ENCODE data around the gene NEK11. TPM values are rescaled to one million over a fixed set of nuclear protein-coding genes. Genes with fewer than 3 reads are reported as not detected.

NEK11 gene
- total RNA-seq, 2 experiments from 2014 or later: 1.2 to 1.6 TPM

DNA sequence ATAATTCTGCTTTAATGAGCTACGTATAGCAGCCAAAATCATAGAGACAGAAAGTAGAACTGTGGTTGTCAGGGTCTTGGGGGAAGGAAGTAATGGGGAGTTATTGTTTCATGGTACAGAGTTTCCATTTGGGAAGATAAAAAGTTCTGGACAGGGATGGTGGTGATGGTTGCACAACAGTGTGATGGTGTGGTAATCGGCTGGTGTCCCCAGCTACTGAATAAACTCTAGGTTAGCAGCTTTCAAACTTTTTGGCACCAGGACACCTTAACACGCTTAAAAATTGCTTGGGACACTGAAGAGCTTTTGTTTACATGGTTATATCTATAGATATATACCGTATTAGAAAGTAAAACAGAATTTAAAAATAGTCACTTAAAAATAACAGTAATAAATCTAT, 166.0 kb downstream of the NEK11 start:
- ATAC-seq (no peak), DNase-seq (no peak)
- Mint-ChIP-seq H3K4me3 (no peak overlapping the region), H3K27me3 (no peaks in the 10 kb centered on the region), H3K36me3 (ENCODE audit: low read depth) (no peaks in the 10 kb centered on the region), H3K9me3 (peaks cover 2% of the 10 kb centered on the region), H3K4me1 (ENCODE audit: low read depth) (no peaks in the 10 kb centered on the region), H3K27ac (no peak overlapping the region)
- TF ChIP-seq, protein P1, sequence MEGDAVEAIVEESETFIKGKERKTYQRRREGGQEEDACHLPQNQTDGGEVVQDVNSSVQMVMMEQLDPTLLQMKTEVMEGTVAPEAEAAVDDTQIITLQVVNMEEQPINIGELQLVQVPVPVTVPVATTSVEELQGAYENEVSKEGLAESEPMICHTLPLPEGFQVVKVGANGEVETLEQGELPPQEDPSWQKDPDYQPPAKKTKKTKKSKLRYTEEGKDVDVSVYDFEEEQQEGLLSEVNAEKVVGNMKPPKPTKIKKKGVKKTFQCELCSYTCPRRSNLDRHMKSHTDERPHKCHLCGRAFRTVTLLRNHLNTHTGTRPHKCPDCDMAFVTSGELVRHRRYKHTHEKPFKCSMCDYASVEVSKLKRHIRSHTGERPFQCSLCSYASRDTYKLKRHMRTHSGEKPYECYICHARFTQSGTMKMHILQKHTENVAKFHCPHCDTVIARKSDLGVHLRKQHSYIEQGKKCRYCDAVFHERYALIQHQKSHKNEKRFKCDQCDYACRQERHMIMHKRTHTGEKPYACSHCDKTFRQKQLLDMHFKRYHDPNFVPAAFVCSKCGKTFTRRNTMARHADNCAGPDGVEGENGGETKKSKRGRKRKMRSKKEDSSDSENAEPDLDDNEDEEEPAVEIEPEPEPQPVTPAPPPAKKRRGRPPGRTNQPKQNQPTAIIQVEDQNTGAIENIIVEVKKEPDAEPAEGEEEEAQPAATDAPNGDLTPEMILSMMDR (IDR thresholded peaks at IDR 0.05): no peak
- intact Hi-C loops (cut with micrococcal nuclease): no loop called here
- CTCF ChIA-PET: interaction anchor here (1.1 kb wide), 1 partner anchor 44 kb away, joined by 3 read pairs; no protein-coding TSS in a partner anchor
- POLR2A ChIA-PET: no interaction called here

DNA sequence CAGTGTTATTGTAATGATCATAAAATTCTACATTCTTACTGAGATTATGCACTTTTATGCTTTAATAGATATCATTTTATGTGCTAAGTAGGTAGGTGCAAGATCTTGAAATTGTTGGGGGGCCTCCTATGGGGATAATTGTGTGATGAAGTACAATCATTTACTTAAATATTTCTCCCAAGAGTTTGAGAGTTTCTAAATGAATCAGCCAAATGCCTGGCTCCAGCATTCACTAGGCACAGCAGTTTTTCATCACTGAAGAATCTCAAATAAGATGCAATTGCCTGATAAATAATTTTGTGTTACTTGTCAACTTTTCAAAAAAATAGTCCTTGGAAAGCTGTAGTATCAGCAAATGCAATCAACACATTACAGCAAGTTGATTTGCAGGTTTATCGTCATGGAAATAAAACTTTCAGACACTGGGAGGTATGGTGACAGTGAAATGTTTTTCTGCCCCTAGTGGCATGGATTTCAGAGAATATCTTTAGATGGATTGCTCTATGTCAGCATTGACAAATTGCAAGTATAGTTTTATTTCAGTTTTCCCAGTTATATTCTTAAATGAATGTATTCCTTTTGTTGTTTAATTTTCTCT, 167.1 kb downstream of the NEK11 start:
- no peak overlapping the region for H3K27ac Mint-ChIP-seq
- ATAC-seq (no peak), DNase-seq (no peak)
- TF ChIP-seq, protein P1 (IDR thresholded peaks at IDR 0.05): no peak
- H3K4me1 Mint-ChIP-seq (ENCODE audit: low read depth): no peaks in the 10 kb centered on the region
- H3K36me3 Mint-ChIP-seq (ENCODE audit: low read depth): no peaks in the 10 kb centered on the region
- H3K4me3 Mint-ChIP-seq: no peak overlapping the region
- peaks cover 2% of the 10 kb centered on the region for H3K9me3 Mint-ChIP-seq
- H3K27me3 Mint-ChIP-seq: no peaks in the 10 kb centered on the region
- CTCF ChIA-PET: no interaction called here
- intact Hi-C loops (cut with micrococcal nuclease): no loop called here
- POLR2A ChIA-PET: no interaction called here

DNA sequence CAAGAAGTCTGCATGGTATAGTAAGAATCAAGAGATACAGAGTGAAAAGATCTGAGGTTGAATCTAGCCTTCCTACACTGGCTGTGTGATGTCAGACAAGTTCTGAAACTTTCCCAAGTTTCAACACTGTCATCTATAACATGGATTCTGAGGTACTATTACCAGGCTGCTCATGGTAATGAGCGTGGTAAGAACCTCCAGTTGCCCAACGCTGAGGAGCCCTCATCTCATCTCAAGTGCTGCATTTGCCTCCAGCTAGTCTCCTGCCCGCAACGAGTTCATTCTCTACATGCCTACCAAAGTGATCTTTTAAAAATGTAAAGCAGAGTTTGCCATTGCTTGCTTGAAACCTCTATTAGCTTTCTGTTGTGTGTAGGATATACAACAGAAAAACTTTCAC, 168.1 kb downstream of the NEK11 start:
- Mint-ChIP-seq H3K4me1 (ENCODE audit: low read depth) (no peaks in the 10 kb centered on the region), H3K4me3 (no peak overlapping the region), H3K27me3 (no peaks in the 10 kb centered on the region), H3K9me3 (peaks cover 5% of the 10 kb centered on the region), H3K27ac (no peak overlapping the region), H3K36me3 (ENCODE audit: low read depth) (no peaks in the 10 kb centered on the region)
- ChIA-PET CTCF (no interaction called here), POLR2A (no interaction called here)
- ATAC-seq: no peak
- no peak for DNase-seq
- TF ChIP-seq, protein P1 (IDR thresholded peaks at IDR 0.05): no peak
- intact Hi-C loops (cut with micrococcal nuclease): no loop called here

DNA sequence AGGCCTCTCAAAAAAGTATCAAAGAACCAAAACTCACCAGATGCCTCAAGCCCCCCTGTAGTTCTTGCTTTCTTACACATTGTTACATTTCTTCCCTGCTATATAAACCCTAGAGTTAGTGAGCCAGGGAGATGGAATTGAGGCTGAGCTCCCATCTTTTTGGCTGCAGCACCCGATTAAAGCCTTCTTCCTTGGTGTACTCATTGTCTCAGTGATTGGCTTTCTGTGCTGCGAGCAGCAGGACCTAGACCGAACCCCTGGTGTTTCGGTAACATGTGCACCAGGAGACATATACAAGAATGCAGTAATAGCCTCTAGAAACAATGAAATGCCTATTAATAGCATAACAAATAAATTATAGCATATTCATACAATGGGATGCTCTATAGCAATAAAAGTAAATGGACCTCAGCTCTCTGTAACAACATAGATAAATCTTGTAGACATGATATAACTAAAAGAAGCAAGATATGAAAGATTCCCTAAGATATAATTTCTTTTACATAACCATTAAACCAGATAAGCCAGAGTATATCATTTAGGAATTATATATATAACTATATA, 174.0 kb downstream of the NEK11 start:
- ATAC-seq: no peak
- H3K36me3 Mint-ChIP-seq (ENCODE audit: low read depth): no peaks in the 10 kb centered on the region
- ChIA-PET POLR2A (no interaction called here), CTCF (no interaction called here)
- H3K4me3 Mint-ChIP-seq: no peak overlapping the region
- no peak overlapping the region for H3K27ac Mint-ChIP-seq
- no peaks in the 10 kb centered on the region for H3K27me3 Mint-ChIP-seq
- intact Hi-C loops (cut with micrococcal nuclease): no loop called here
- TF ChIP-seq, protein P1 (IDR thresholded peaks at IDR 0.05): no peak
- no peaks in the 10 kb centered on the region for H3K4me1 Mint-ChIP-seq (ENCODE audit: low read depth)
- no peak for DNase-seq
- peaks cover 13% of the 10 kb centered on the region for H3K9me3 Mint-ChIP-seq

DNA sequence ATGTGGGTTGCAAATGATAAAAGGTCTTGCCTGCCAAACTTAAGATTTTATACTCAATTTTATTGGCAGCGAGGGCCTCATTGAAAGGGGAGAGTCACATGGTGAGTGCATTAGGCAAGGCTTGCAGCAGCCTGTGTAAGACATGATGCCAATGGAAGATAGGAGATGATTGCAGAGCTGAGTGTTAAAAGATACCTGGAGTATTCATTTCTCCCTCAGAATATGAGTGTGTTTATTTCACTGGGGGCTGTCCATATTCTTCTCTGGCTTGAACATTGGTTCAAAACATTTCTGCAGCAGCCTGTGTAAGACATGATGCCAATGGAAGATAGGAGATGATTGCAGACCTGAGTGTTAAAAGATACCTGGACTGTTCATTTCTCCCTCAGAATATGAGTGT, 189.7 kb downstream of the NEK11 start:
- Mint-ChIP-seq H3K27me3 (peaks cover 6% of the 10 kb centered on the region), H3K36me3 (ENCODE audit: low read depth) (no peaks in the 10 kb centered on the region), H3K9me3 (no peaks in the 10 kb centered on the region), H3K27ac (no peak overlapping the region), H3K4me3 (no peak overlapping the region), H3K4me1 (ENCODE audit: low read depth) (no peaks in the 10 kb centered on the region)
- intact Hi-C loops (cut with micrococcal nuclease): no loop called here
- TF ChIP-seq, protein P1 (IDR thresholded peaks at IDR 0.05): no peak
- CTCF ChIA-PET: no interaction called here
- ATAC-seq (no peak), DNase-seq (no peak)
- POLR2A ChIA-PET: no interaction called here

All from activated CD8-positive, alpha-beta T cell treated with anti-CD3 and anti-CD28 coated beads for 36 hours (primary cell).